ENCODE measurements around the gene STAT5A. TPM values are rescaled to one million over a fixed set of nuclear protein-coding genes. Genes with fewer than 3 reads are reported as not detected.

Gene STAT5A
- total and polyA plus RNA-seq, 9 of the 15 experiments (the other 6 are each of a cell fraction or from before 2014, with no cell fraction given) = 79.9 to 415 (median 196) TPM

GRCh38 chr17:42251115-42251514 lies 37.2 kb upstream of the STAT5A start:
- Histone ChIP-seq H3K4me1 (replicated peaks in 1 of 2; ENCODE audit: control insufficient read depth in 2 of 2, insufficient read depth in 2 of 2, low read length in 2 of 2) (peaks cover 17 to 29% of the 10 kb centered on the region in 2 experiments), H3K27me3 (ENCODE audit: control insufficient read depth in 2 of 2, insufficient read depth in 2 of 2, low read length in 2 of 2) (no peaks in the 10 kb centered on the region), H4K20me1 (replicated peaks; ENCODE audit: control insufficient read depth, insufficient read depth, low read length) (no peaks in the 10 kb centered on the region), H3K36me3 (ENCODE audit: control insufficient read depth, insufficient read depth, low read length) (peaks cover 27% of the 10 kb centered on the region; the same call in 2 of the 3 replicates), H3K4me2 (ENCODE audit: insufficient read depth, low read length) (no peak overlapping the region), H3K9ac (ENCODE audit: insufficient read depth in 1 of 2, low read depth in 2 of 2, low read length in 2 of 2) (no peak overlapping the region), H3K9me1 (ENCODE audit: control insufficient read depth, insufficient read depth, low read length) (no peaks in the 10 kb centered on the region), H3K4me3 (no peak overlapping the region), H3K9me3 (replicated peaks; ENCODE audit: control insufficient read depth, insufficient read depth, low read depth, low read length) (no peaks in the 10 kb centered on the region), H3K79me2 (ENCODE audit: control insufficient read depth, insufficient read depth, low read length) (peaks cover 96% of the 10 kb centered on the region), H3K27ac (ENCODE audit: extremely low read depth, low read depth, low read length) (peak overlapping the region; percentile 15; the same call in 1 of the 3 replicates), H2AFZ (ENCODE audit: low read depth, low read length) (no peak overlapping the region)
- ChIA-PET CTCF (ENCODE audit: low intra/inter-chr PET ratio) (interaction anchor here (0.6 kb wide), 1 partner anchor 39 kb away, joined by 3 read pairs; no protein-coding TSS in a partner anchor), POLR2A (interaction anchor here (0.6 to 1.8 kb wide), 5 partner anchors 16 to 159 kb away, joined by 3 to 6 read pairs (median 4); no protein-coding TSS in a partner anchor)
- peak in 3 of 4 experiments; percentile 43 to 48 (median 45) for DNase-seq (ENCODE audit: extremely low read depth in 1 of 4, low spot score in 3 of 4)
- FAIRE-seq = peak; percentile 67
- in situ Hi-C loops (cut with MboI) = no loop called here
- peak; percentile 54 for ATAC-seq
- TF ChIP-seq MAFG (tag; conservative IDR thresholded peaks at IDR 0.05) = no peak
- peak; percentile 44 to 55 (median 45); a peak in 5 of 6 replicates for TF ChIP-seq CTCF (IDR thresholded peaks at IDR 0.05 in 2 of 3, conservative IDR thresholded peaks at IDR 0.05 in 1 of 3; ENCODE audit: insufficient read depth in 2 of 3, low read depth in 1 of 3, low read length in 3 of 3)
- no peak for TF ChIP-seq ZEB2 (IDR thresholded peaks at IDR 0.05)
- no peak for TF ChIP-seq NCOA1 (IDR thresholded peaks at IDR 0.05; ENCODE audit: low read depth)
- no peak for TF ChIP-seq RBBP5 (IDR thresholded peaks at IDR 0.05; ENCODE audit: borderline replicate concordance, insufficient read depth, low read length, poor library complexity, severe bottlenecking)
- no peak for TF ChIP-seq E2F6 (IDR thresholded peaks at IDR 0.05; ENCODE audit: borderline replicate concordance in 1 of 2, extremely low read depth in 1 of 2, insufficient read depth in 1 of 2, insufficient read length in 1 of 2, low read depth in 1 of 2, low read length in 1 of 2, poor library complexity in 1 of 2, severe bottlenecking in 1 of 2)
- 45% methylated on average over 2 of the region's 2 CpGs for whole genome bisulfite sequencing (ENCODE audit: insufficient coverage, low coverage, missing lambda C conversion rate)
- intact Hi-C loops (cut with micrococcal nuclease) = no loop called here
- no TSS peak for BruUV-seq (replicated peaks)

Measured in K562 (cell line).